HG02571 (cell line): ENCODE data around the gene CHPF.

Experiments
- ATAC-seq: cut with Tn5 transposase; IDR thresholded peaks from one replicate; pipeline ENCODE4 v1.9.1; 2021; ENCODE audit warnings: mild to moderate bottlenecking, moderate library complexity; ENCODE audit not compliant: unreplicated experiment

CHPF gene

DNA sequence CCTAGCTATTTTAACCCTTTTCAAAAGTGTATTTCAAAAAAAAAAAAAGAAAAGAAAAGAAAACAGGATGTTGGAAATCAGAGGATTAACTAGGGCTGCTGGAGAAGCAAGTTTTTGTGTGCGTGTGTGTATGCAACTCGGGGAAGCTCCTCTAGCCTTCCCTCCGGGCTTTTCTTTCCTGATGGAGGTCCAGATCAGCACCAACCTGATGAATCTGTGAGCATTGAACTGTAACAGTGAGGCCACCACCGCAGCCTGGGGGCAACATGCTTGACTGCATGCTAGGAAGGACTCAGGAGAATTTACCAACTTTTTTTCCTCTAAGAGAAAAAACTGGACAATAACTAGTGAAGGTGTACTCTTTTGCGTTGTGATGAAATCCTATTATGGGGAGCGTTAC is 25.4 kb upstream of the CHPF start:
- ATAC-seq, result no peak

DNA sequence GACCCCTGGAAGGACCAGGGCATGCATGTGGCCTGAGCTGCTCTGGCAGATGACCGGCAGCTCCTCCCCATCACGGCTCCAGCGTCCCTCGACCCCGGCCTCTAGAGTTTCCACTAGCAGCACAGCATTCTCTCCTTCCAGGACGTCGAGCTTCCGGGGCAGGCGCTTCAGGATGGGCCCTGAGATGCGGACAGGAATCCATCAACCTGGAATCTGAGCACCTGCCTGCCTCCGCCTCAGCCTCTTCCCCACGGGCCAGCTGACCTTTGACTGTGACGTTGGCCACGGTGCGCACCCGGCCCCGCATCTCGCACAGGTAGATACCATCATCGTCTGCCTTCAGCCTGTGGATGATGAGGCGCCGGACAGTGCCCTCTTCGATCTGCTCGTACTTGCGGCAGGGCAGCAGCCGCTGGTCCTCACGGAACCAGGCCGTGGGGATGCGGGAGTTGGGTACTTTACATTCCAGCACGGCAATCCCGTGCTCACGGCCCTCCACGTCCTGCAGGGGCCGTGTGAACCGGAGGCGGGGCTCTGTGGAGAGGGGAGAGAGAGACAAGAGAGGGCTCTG is 24.3 kb upstream of the CHPF start:
- ATAC-seq, result no peak

DNA sequence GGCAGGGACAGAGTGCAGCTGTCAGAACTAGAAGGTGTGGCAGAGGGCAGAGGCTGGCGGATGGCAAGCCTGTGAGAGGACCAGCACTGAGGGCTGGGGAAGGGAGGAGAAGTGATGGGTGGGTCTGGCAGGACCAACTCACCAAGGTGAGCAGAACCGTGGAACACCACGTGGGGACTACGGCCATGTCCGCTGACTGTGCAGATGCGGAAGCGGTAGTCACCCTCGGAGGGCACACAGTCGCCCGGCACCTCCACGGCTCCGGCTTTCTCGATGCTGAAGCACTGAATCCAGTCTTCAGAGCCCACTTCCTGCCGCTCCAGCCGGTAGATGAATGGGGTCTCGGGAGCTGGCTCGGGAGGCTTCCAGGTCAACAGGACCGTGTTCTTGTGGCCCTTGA is 23.5 kb upstream of the CHPF start:
- ATAC-seq, result no peak

DNA sequence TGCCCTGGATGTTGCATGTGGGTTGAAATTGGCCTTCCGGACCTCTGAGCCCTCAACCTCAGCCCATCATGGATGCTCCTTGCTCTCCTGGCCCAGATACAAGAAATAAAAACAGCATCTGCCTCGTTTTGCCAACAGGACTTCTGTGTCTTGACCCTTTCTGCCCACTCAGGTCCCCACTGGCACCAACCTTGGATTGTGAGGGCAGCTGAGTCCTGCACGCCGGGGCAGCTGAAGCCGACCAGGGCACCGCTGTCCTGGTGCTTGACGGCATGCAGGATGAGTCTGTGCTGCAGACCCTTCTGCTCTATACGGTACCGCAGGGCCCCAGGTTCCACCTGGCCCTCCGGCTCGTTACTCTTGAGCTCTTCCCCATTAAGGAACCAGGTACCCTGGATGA is 23.0 kb upstream of the CHPF start:
- ATAC-seq, result no peak

DNA sequence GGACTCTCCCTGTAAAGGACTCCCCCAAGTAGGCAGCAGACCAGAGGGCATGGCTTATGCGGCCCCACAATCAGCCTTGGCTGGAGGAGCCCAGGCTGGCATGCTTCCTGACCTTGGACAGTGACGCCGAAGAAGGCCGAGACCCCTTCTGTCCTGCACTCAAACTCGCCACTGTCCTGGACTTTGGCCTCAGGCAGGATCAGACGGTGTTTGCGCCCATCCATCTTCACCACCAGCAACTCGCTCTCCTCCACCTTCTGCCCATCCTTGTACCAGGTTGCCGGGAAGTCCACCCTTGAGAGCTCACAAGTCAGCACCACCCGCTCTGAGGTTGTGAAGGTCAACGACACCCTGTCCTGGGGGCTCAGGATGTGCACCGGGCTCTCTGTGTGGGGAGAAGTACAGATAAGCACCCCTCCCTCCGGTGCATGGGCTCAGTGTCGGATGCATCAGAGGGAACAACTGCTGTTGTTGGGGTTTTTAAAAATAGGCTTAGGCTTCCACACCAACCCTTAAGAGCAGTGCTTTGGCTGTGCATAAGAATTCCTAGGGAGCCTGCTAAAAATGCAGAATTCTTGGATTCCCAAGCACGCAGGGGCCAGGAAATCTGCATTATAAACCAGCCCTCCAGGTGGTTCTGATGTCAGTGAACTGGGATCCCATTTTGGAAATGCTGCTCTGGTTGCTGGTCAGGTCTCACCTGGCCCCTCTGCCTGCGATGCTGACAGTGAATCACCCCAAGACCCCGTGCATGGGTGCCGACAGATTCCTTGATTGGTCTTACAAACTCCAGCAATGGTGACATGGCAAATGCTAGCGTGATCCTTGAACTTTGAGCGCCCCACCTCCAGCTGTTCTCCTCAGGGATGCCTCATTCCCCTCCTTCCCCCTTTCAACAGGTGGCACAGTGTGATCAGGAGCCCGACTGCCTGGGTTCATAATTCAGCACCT is 21.8 kb upstream of the CHPF start:
- no peak for ATAC-seq

DNA sequence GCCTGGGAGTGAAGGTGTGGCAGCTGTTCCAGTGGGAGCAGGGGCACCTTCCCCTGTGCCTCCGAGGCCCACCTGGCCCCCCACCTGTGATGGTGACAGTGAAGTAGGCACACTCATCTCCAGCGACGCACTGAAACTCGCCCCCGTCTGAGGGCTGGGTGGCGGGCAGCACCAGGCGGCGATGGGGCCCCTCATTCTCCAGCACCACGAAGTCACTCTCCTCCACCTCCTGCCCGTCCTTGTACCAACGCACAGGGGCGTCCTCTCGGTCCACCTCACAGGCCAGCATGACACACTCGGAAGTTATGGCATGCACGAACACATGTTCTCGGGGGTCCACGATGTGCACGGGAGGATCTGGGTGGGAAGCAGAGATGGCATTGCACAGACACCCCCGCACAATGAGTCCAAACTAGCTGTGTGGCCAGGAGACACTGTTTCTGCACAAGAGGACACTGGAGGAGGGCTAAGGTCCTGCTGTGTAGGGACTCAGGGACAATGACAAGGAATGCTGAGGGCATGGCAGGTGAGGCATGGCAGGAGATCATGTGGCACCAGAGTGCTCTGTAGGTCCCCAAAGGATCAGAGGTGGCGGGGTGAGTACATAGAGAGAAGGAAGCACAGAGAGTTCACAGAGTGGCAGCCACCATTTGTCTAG is 19.8 kb upstream of the CHPF start:
- no peak for ATAC-seq

DNA sequence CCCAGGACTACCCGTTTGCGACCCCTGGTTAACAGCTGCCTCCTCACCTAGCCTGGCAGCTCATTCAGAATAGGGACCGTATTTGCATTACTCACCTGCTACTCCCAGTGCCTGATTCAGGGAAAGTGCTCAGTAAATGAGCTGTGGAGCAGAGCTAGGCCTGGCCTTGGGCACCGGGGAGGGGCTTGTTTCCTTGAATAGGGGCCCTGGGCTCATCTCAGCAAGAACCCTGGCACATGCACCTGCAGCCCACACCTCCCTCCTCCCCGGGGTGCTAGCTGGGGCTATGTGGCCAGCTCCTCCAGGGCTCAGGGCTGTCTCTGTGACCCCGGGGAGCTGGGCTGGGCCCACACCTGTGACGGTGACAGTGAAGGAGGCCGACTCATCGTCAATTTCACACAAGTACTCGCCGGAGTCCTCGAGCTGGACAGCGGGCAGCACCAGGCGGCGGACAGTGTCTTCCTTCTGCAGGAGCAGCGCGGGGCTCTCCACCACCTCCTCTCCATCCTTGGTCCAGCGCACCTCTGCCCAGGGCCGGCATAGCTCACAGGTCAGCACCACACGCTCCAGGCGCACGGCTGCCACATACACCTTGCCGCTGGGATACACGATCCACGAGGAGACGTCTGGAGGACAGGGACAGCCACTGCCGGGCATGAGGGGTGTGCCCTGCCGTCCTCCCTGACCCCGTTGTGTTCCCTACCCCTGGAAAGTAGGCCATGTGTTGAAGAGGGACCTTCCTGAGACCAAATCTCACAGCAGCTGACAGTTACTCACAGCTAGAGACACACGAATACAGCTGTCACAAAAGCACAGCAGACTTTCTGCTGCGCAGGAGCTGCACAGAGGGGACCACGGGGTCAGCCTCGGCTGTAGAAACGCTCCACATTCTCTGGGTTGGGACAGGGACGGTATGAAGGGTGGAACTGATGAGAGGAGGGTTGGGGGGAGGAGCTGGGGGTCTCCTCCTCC is 18.7 kb upstream of the CHPF start:
- no peak for ATAC-seq

DNA sequence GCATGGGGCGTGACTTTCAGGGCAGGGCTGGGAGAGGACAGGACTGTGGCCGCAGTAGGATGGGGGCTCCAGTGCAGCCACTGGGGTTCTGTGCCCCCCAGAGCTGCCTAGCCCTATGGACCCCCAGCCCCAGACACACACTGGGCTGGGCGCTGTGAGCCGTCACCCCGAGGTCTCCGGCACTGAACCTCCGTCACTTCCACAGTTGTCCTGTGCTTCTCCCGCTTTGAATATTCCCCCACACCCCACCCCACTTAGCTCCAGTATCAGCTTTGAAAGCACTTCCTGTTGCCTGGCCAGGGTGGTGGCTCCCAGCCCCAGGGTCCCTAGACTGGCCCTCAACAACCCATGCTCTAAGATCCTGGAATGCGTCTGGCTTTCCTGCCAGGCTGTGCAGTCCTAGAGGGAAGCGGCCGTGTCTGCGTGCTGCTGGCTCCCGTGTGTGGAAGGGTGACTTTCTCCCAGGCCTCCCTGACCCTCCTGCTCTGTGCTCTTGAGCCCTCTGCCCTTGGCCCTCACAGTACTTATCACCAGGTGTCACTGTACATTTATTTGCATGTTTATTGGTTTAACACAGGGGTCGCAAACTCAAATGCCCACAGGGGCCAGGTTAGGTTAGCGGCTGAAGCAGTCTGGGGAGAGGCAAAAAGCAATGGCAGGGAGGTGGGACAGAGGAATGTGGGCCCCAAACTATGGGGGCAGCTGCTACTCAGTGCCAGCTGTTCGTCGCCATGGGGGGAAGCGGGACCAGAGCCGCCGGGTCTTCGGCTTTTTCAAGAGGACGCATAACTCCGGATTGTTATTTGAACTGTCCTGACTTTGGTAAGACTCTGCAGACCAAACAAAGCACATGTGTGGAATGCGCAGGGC is 17.8 kb upstream of the CHPF start:
- ATAC-seq, result no peak

DNA sequence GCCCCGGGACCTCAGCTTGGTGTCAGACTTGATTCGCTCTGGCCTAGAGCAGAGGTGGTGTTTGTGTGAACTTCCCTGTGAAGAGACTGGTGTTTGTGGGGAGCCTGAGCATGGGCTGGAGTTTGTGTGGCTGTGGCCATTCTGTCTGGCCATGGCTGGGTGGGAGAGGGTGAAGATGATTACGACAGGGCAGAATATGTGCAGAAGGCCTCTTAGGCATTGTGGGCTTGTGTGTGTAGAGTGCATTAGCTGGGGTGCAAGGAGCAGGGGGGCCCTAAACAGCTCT is 17.2 kb upstream of the CHPF start:
- no peak for ATAC-seq

DNA sequence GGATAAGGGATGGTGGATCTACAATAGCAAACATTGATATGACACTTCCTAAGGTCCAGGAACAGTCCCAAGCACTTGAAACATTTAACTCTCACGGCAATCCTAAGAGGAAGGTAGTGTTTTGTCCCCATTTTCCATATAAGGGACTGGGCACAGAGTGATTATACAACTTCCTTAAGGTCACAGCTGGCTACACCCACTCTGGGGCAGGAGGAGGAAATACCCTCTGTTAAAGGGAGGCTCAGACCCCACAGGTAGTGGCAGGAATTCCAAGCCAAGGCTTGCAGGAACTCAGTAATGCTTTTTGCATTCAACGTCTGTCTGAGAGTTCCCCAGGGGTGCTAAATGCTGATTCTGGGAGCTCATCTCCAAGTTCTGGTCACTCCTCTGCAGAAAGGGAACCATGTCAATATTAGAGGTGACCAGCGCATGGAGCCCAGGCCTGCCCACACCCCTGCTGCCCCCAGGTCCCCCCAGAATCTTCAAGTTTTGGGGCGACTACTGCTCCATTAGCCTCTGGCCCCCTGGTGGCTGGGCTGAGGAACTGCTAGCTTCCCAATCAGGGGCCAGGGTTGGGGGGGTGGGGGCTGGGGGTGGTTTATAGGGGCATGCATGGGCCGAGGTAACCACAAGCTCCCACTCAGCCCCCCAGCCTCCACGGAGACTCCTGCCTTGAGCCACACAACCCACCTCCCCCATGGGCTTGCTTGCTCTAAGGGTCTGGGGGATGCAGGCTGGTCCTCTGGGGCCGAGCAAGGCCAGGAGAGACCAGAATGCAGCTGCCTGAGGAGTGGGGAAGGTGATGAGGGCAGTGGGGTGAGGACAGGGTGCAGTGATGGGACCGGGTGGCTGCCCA is 16.7 kb upstream of the CHPF start:
- ATAC-seq, result no peak

DNA sequence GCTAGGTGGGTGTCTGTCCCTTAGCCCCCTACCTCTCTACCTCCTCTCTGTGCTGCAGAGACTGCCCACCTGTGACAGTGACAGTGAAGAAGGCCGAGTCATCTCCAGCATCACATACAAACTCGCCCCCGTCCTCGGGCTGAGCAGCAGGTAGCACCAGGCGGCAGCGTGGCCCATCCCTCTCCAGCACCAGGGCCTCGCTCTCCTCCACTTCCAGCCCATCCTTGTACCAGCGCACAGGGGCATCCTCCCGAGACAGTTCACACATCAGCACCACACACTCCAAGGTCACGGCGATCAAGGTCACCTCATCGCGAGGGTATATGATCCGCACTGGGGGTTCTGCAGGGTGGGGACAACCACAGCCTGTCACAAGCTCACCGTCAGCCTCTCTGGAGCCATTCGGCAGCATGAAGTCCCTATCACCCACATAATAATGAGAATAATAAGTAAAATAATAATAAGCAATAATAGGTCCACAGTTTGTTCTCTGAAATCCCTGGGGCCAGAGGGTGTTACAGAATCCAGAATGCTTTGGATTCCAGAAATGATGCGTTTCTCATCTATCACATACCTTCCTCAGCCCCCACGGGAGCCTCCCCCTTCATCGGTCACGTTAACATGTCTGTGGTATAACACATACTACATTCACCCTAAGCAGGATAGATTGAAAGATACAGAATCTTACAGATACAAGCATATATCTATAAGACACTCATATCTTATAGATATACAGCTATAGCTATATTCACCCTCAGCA is 15.7 kb upstream of the CHPF start:
- no peak for ATAC-seq

DNA sequence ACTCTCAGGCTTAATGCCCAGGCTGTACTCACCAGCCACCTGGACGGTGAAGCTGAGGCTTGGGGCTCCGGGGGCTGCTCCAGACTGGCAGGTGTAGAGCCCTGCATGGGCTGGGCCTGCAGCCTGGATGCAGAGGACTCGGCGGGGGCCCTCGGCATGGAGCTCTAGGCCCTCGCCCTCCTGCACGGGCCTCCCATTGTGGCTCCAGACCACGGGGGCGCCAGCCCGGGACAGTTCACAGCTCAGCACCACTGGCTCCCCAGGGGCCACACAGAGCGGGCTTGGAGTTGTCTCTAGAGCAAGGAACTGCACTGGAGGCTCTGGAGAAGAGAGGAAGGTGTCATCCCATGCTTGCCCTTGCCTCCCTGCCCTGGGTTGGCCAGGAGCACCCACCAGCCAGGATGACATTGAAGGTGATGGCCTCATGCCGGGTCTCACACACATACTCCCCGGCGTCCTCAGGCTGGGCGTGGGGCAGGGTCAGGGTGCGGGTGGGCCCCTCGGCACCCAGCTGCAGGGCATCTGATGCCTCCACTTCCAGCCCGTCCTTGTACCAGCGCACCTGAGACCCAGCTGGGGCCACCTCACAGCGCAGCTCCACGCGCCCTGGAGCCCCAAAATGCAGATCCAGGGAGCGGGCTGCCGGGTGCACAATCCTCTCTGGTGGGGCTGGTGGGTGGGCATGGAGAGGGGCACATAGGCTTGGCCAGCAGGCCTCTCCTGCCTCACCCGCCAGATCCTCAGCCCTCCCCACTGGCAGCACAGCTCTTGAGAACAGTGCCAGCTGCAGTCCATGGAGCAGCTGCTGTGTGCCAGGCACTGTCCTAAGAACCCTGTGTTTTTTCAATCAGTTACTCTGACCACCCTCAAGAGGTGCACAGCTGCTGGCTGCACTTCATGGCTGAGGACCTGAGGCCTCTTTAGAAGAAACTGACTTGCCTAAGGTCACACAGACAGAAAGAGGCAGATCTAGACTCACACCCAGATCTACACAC is 14.5 kb upstream of the CHPF start:
- no peak for ATAC-seq

DNA sequence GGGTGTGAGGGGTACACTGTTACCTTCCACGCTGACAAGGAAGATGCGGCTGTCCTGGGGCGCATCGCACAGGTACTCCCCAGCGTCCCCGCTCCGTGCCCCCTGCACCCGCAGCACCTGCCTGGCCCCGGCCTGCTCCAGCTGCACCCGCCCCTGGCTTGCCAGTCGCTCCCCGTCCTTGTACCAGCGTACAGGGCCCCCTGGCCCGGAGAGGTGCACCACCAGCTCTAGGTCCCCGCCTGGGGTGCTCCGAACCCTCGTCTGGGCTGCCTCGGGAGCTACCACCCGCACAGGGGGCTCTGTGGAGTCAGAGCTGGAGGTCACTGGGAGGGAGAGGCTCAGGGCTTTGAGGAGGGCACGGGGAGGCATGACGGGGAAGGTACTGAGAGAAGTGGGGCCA is 13.7 kb upstream of the CHPF start:
- no peak for ATAC-seq

DNA sequence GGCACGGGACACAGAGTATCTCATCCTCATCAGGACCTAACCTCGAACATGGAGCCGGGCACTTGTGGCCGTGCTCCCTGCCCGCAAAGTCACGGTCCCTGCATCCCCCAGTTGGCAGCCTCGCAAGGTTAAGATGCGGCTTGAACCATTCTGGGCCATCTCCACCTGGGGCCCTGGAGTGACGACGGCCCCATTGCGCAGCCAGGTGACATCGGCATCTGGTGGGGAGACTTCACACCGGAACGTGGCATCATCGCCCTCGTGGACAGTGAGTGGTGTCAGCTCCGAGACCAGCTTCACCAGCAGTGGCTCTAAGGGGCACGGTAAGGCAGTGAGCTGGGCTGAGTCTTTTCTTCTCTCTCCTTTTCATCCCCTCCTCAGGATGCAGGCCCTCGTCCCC is 12.8 kb upstream of the CHPF start:
- ATAC-seq, result no peak

DNA sequence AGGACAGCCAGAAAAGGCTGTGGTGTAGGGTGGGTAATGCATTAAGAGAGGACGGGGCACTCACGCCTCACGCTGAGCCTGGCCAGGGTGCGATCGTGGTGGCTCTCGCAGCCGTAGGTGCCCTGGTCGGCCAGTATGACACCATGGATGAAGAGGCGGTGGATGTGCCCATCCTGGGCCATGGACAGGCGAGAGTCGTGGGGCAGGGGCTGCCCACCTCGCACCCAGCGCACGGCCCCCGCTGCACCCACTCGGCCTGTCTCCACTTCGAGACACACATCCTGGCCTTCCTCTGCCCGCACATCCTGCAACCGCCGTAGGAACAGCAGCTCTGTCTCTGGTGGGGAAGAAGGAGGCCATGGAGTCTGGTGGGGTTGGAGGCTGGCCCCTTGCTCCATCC is 12.3 kb upstream of the CHPF start:
- no peak for ATAC-seq

DNA sequence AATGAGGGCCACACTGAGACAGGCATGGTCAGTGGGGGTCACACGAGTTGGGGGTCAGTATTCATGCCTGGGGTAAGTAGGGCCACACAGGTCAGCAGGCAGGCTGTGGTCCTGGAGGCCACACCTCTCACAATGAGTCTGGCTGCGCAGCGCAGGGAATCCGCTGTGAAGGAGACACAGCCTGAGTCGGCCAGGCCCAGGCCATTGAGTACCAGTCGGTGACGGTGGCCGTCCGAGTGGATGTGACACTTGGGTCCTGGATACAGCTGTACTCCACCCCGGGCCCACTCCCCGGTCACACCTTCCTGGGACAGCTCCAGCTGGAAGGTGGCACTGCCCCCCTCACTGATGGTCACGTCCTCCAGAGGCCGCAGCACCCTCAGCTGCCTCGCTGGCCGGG is 10.7 kb upstream of the CHPF start:
- ATAC-seq, result no peak

DNA sequence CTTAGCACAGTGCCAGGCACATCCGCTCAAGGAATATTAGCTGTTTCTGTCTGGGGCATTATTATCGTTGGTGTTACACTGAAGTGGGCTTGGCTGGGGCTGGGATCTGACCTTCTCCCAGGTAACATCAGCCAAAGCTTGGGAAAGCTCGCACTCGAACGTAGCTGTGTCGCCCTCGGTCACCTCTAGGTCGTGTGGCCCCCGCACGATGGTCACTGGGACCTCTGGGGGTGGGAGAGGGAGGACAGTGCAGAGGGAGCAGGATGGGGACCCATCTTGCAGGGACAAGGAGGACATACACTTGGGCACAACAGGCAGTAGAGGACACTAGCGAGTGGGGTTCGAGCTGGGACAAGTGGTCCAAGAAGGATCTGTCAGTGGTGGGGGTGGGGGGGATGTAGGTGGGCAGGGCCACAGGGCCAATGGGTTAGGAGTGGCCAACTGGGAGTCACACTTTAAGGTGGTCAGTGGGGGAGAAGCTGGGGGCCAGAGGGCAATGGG is 9.9 kb upstream of the CHPF start:
- no peak for ATAC-seq
